GM18505 (cell line): ENCODE data around the gene FUOM.
"Not testable (repeated sequence)": the region's sequence is repeated elsewhere in the genome, so short reads cannot be mapped to it uniquely, and the experiment has no call there.

ENCODE experiments used
- ATAC-seq: cut with Tn5 transposase; IDR thresholded peaks from one replicate; pipeline ENCODE4 v1.9.1; 2021; ENCODE audit not compliant: unreplicated experiment
- POLR2A ChIP-seq: IDR thresholded peaks from 4 replicates; pipeline ENCODE4 v1.6.1; 2011; ENCODE audit warnings: borderline replicate concordance; ENCODE audit not compliant: insufficient read depth, insufficient read length; ENCODE audit errors: extremely low read depth

Gene FUOM

DNA sequence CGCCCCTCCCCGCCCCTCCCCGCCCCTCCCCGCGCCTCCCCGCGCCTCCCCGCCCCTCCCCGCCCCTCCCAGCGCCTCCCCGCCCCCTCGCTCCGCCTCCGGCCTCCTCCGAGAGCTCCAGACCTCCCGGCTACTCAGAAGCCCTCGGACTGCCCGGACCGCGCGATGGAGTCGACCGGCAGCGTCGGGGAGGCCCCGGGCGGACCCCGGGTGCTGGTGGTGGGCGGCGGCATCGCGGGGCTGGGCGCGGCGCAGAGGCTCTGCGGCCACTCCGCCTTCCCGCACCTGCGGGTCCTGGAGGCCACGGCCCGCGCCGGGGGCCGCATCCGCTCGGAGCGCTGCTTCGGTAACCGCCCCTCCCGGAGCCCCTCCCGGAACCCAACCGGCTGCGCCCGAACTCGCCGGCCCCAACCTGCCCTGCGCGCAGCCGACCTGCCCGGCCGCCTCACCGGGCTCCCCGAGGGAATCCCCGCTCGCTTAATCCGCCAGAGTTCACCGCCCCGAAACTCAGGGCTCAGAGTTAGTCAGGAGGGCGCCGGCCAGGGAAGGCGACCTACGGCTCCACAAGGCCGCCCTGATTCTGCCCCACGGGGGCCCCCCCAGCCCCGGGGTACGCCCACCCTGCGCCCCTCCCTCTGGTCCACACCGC, 21.5 kb upstream of the FUOM start, which contains the start of gene PAOX:
PAOX (plus strand) TSS at position 111 of the 649 bp plus-strand sequence; CDS start at position 166, 55 bp downstream.
- ATAC-seq: peak; percentile 53
- TF ChIP-seq POLR2A: peak; percentile 68

- TF ChIP-seq POLR2A: peak; percentile 7
- peak; percentile 40 for ATAC-seq
Measured at GRCh38 chr10:133378251-133379096, 20.7 kb upstream of the FUOM start.

DNA sequence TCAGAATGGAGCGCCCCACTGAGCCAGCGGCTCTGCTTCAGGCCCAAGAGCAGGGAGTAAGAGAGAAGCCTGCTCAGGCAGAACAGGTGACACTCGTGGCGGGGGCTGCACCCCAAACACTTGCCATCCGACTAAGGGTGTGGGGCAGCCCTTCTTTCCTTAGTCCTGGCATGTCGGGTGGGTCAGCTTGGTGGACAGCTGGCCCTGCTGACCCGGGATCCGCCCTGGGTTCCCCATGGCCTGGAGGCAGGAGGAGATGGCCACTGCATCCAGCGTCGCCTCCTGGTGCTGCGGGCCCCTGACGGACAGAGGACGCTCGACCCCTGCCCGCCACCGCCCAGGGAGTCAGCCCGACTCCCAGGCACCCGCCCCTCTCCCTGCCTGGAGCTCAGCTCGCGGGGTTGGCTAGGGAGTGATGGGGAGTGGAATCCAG, 20.0 kb upstream of the FUOM start:
- ATAC-seq: no peak
- TF ChIP-seq POLR2A: no peak

GRCh38 chr10:133377025-133377817, 19.4 kb upstream of the FUOM start:
- ATAC-seq: no peak
- TF ChIP-seq POLR2A: no peak

DNA sequence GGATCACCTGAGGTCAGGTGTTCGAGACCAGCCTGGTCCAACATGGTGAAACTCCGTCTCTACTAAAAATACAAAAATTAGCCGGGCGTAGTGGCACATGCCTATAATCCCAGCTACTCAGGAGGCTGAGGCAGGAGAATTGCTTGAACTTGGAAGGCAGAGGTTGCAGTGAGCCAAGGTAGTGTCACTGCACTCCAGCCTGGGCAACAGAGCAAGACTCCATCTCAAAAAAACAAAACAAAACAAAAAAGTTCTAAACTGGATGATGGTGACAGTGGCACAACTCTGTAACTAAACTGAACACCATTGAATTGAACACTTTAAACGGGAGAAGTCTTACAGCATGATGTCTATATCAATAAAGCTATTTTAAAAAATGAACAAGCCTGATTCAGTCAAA, 18.4 kb upstream of the FUOM start:
- not testable (repeated sequence) for ATAC-seq

DNA sequence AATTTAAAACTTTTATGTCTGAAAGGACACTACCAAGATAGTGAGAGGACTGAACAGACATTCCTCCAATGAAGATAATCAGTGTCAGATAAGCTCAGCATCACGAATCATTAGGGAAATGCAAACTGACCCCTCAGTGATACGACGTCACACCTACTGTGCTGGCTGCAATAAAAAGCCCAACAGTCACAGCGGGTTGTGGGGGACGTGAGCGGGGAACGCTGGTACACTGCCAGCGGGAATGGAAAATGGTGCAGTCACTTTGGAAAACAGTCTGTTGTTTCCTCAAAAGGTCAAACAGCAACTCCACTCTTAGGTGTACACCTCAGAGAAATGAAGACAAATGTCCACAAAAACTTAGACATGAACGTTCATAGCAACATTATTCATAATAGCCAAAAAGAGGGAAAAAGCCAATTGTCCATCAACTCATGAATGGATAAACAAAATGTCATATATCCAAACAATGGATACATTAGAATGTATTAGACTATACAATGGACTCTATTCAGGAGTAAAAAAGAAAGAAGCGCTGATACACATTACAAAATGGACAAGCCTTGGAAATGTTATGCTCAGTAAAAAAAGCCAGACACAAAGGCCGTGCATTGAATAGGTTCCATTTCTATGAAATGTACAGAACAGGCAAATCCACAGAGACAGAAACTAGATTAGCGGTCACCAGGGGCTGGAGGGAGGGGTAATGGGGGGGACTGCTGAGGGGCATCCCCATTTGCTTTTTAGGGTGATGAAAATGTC, 17.7 kb upstream of the FUOM start:
- no peak for TF ChIP-seq POLR2A
- no peak for ATAC-seq

GRCh38 chr10:133373174-133374090, 15.6 kb upstream of the FUOM start, which contains the start of gene ECHS1:
ECHS1 (minus strand) TSS chr10:133373354; CDS start chr10:133373333, 21 bp downstream.
- ATAC-seq: peak; percentile 95

GRCh38 chr10:133372507-133372906, 14.7 kb upstream of the FUOM start:
- no peak for TF ChIP-seq POLR2A
- no peak for ATAC-seq

More at GRCh38 chr10:133373174-133374090, 15.6 kb upstream of the FUOM start, which contains the start of gene ECHS1:
- peak; percentile 87 for TF ChIP-seq POLR2A

DNA sequence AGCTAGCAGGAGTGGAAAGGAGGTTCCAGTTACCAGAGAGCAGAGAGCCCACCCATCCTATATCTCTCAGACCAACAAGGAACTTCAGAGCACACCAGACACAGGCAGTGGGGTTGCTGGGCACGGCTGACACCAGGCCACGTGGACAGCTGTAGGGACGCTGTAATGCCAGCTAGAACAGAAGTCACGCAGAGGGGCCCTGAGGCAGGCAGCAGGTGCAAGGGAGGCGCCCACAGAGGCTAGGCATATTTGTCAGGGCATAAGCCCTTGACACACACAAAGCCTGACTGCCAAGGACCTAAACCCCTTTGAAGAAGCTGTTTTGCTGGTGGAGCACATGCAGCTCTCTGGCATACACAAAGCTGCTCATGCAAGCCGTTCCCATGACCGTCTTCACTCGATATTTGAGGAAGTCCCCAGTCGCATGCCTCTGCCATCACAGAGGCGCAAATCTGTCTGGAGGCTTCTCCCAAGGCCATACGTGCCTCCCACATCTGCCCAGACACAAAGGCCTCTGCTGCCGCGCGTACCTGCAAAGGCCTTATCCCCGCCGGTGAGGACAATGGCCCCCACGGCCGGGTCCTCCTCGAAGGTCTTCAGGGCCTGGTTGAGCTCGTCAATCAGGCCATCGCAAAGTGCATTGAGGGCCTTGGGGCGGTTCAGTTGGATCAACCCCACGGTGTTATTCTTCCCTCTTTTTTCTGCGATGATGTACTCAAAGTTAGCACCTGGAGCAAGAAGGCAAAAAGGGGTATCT, 12.4 kb upstream of the FUOM start:
- TF ChIP-seq POLR2A: no peak
- no peak for ATAC-seq

GRCh38 chr10:133368153-133368552, 10.3 kb upstream of the FUOM start:
- TF ChIP-seq POLR2A: no peak
- ATAC-seq: no peak

DNA sequence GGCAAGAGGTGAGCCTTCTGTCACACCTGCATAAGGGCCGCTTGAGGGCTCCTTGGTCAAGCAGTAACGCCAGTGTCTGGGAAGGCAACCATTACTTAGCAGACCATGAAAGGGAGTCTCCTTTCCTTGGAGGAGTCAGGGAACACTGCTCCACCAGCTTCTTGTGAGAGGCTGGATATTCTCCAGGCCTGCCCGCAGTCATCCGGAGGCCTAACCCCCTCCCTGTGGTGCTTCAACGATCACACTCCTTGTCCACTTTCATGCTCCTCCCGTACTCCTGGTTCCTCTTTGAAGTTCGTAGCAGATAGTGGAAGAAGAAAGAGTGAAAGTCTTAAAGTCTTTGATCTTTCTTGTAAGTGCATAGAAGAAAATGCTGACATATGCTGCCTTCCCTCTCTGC, 9.6 kb upstream of the FUOM start:
- not testable (repeated sequence) for ATAC-seq
